Mesenchymal stem cell (in vitro differentiated cells and primary cell): ENCODE measurements around the gene TMEM38B.

Experiments
- DNase-seq: peaks from one replicate; pipeline ENCODE4 v3.0.0-alpha.2; 2013
- H2AFZ ChIP-seq: one replicate; pipeline ENCODE4 v1.6.1; 2013; ENCODE audit warnings: low read depth, mild to moderate bottlenecking, control low read depth, inconsistent platforms, low read length, moderate library complexity
- H2AK5ac ChIP-seq: 2 replicates; pipeline ENCODE4 v1.6.1; 2013; ENCODE audit warnings: low read length, moderate library complexity, mild to moderate bottlenecking, inconsistent platforms; ENCODE audit not compliant: severe bottlenecking
- H2BK120ac ChIP-seq: one replicate; pipeline ENCODE4 v1.6.1; 2013; ENCODE audit warnings: low read depth, mild to moderate bottlenecking, inconsistent platforms, low read length, moderate library complexity
- H2BK12ac ChIP-seq, 2 experiments: one replicate each; pipeline ENCODE4 v1.6.1; 2013; ENCODE audit warnings: inconsistent platforms in 2 of 2, low read length in 2 of 2, mild to moderate bottlenecking in 2 of 2, moderate library complexity in 2 of 2, control low read depth in 1 of 2
- H2BK15ac ChIP-seq: one replicate; pipeline ENCODE4 v1.6.1; 2013; ENCODE audit warnings: mild to moderate bottlenecking, low read depth, inconsistent platforms; ENCODE audit not compliant: poor library complexity, severe bottlenecking
- H2BK5ac ChIP-seq: 2 replicates; pipeline ENCODE4 v1.6.1; 2013; ENCODE audit warnings: low read depth, mild to moderate bottlenecking, low read length, control low read depth, inconsistent platforms; ENCODE audit not compliant: poor library complexity, severe bottlenecking
- H3K14ac ChIP-seq, 2 experiments: one replicate each; pipeline ENCODE4 v1.6.1; 2013; ENCODE audit warnings: inconsistent platforms in 2 of 2, low read length in 2 of 2, control low read depth in 1 of 2, mild to moderate bottlenecking in 1 of 2, moderate library complexity in 1 of 2
- H3K18ac ChIP-seq, 2 experiments: one replicate each; pipeline ENCODE4 v1.6.1; 2013; ENCODE audit warnings: inconsistent platforms in 2 of 2, low read length in 2 of 2, control low read depth in 1 of 2, low read depth in 1 of 2, mild to moderate bottlenecking in 1 of 2
- H3K23ac ChIP-seq, 2 experiments: one replicate each; pipeline ENCODE4 v1.6.1; 2013; ENCODE audit warnings: inconsistent platforms in 2 of 2, low read length in 2 of 2, mild to moderate bottlenecking in 2 of 2, moderate library complexity in 2 of 2, control low read depth in 1 of 2
- H3K27ac ChIP-seq: 2 replicates; pipeline ENCODE4 v1.5.1; 2013; ENCODE audit warnings: mild to moderate bottlenecking, moderate library complexity, low read length, control low read depth, inconsistent platforms; ENCODE audit not compliant: poor library complexity, severe bottlenecking
- H3K27me3 ChIP-seq, 2 experiments: 2 replicates each; pipeline versions ENCODE4 v1.6.1 to v1.7.0; 2013; ENCODE audit warnings: low read length in 2 of 2, mild to moderate bottlenecking in 2 of 2, moderate library complexity in 2 of 2, control low read depth in 1 of 2, inconsistent platforms in 1 of 2; ENCODE audit not compliant: control insufficient read depth in 1 of 2, insufficient read depth in 1 of 2
- H3K36me3 ChIP-seq, 2 experiments: 2 replicates each; pipeline versions ENCODE4 v1.6.1 to v1.7.0; 2013; ENCODE audit warnings: low read length in 2 of 2, control low read depth in 1 of 2, inconsistent platforms in 1 of 2, low read depth in 1 of 2, mild to moderate bottlenecking in 1 of 2; ENCODE audit not compliant: insufficient read depth in 2 of 2, control insufficient read depth in 1 of 2
- H3K4ac ChIP-seq, 2 experiments: one replicate each; pipeline ENCODE4 v1.6.1; 2013; ENCODE audit warnings: inconsistent platforms in 2 of 2, low read length in 2 of 2, mild to moderate bottlenecking in 2 of 2, moderate library complexity in 2 of 2, control low read depth in 1 of 2, low read depth in 1 of 2
- H3K4me1 ChIP-seq: 2 replicates; pipeline ENCODE4 v1.6.1; 2013; ENCODE audit warnings: low read depth, low read length, control low read depth; ENCODE audit not compliant: control insufficient read depth, insufficient read depth
- H3K4me2 ChIP-seq: 2 replicates; pipeline ENCODE4 v1.6.1; 2013; ENCODE audit warnings: low read length, mild to moderate bottlenecking, inconsistent platforms; ENCODE audit not compliant: poor library complexity, severe bottlenecking
- H3K4me3 ChIP-seq, 2 experiments: 2 replicates each; pipeline versions ENCODE4 v1.5.1 to v1.7.0; 2013; ENCODE audit warnings: low read length in 2 of 2, mild to moderate bottlenecking in 2 of 2, control low read depth in 1 of 2, low read depth in 1 of 2; ENCODE audit not compliant: insufficient read depth in 1 of 2
- H3K79me1 ChIP-seq: replicated peaks from 2 replicates; pipeline ENCODE4 v1.6.1; 2013; ENCODE audit warnings: mild to moderate bottlenecking, control low read depth, low read length, inconsistent platforms; ENCODE audit not compliant: poor library complexity, severe bottlenecking
- H3K9ac ChIP-seq: 2 replicates; pipeline ENCODE4 v1.7.0; 2013; ENCODE audit warnings: mild to moderate bottlenecking, low read length, moderate library complexity
- H3K9me3 ChIP-seq: 2 replicates; pipeline ENCODE4 v1.7.0; 2013; ENCODE audit warnings: mild to moderate bottlenecking, low read length; ENCODE audit not compliant: control insufficient read depth
- H4K8ac ChIP-seq: one replicate; pipeline ENCODE4 v1.6.1; 2013; ENCODE audit warnings: inconsistent platforms, mild to moderate bottlenecking, low read length, moderate library complexity
- H4K91ac ChIP-seq: one replicate; pipeline ENCODE4 v1.6.1; 2013; ENCODE audit warnings: mild to moderate bottlenecking, low read length, inconsistent platforms
- WGBS: methylation state at CpG from one replicate; pipeline ENCODE4 v1.1.7; 2013; ENCODE audit warnings: mixed read lengths; 5-methylcytosine and 5-hydroxymethylcytosine counted together

TMEM38B gene

DNA sequence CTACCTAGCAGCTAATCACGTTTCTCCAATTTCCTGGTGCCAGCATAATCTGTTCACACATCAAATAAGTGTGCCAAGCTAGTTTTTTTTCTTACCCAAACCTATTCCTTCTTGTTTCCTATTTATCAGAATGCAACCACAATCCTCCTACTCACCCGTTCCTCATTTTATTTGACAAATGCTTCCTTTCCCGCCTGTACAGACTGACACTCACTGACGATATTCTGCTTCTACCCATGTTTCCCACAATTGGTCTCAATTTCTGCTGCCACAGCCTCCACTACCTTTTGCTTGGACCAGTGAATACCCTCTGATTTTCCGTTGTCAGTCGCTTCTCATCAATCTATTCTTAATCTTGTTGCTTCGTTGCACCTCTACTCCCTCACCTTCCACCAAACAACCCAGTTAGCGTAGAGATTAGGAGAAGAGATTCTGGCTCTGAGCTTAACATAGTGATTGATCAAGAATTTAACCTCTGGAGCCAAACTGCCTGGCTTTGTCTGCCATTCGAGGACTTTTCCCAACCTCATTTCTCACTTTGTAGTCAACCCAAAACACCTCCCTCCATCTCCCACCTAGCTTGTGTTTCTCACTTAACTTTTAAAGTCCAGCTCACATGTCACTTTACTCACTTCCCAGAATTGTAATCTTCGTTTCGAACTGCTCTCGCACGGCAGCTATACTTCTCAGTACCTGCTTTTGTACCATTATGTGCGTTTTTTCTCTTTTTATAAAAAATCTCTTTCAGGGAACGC, 729 bp upstream of the TMEM38B start:
- Histone ChIP-seq H3K4me1 (peaks cover 2% of the 10 kb centered on the region), H4K8ac (no peak overlapping the region), H3K4me3 (peak overlapping the region in 1 of 2 experiments; percentile 88), H2BK15ac (no peak overlapping the region), H3K9me3 (no peaks in the 10 kb centered on the region), H3K36me3 (no peaks in the 10 kb centered on the region), H3K23ac (no peak overlapping the region), H2BK12ac (no peak overlapping the region), H3K79me1 (peaks cover 6% of the 10 kb centered on the region), H3K4me2 (peak overlapping the region; percentile 95), H3K27ac (no peak overlapping the region), H2AFZ (peak overlapping the region; percentile 77), H3K9ac (peak overlapping the region; percentile 91), H3K27me3 (peaks cover 15 to 20% of the 10 kb centered on the region in 2 experiments), H2BK5ac (no peak overlapping the region), H3K18ac (no peak overlapping the region), H4K91ac (no peak overlapping the region), H3K14ac (no peak overlapping the region), H2AK5ac (no peak overlapping the region), H3K4ac (no peak overlapping the region), H2BK120ac (no peak overlapping the region)
- no peak for DNase-seq
- WGBS: 15% methylated on average over 13 of the region's 15 CpGs

DNA sequence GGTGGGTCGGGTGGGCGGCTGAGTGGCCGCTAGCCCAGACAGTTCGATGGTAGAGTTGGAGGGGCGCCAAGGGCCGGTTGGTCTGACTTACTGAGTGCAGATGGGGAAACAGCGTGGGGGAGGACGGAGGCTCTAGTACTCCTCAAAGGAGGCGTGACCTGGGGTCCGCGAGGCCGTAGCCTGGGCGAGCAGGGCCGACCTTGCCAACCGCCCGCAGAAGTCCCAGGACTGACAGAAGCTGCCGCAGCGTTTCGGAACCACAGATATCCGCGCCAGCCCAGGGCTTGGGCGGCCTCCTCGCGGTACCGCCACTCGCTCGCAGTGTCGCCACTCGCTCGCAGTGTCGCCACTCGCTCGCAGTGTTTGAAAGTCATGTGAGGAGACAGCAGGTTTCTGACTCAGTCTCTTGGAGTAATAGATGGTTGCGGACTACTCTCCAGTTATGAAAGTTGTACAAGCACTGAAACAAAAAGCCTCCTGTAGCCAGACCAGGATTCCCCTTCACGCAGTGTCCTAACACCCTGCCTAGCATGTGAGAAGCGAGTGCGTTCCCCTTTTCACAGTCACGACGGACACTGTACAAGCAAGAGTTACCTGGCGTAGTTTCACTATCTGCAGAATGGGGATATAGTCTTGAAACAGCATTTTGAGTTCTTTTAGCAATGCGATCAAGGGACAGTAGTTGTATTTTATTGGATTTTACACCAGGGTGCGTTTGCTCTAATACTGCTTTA, 674 bp downstream of the TMEM38B start:
- H3K4ac ChIP-seq: peak overlapping the region in 1 of 2 experiments; percentile 34
- H3K79me1 ChIP-seq: peaks cover 6% of the 10 kb centered on the region
- peak overlapping the region; percentile 91 for H3K9ac ChIP-seq
- H4K91ac ChIP-seq: peak overlapping the region; percentile 68
- H2BK5ac ChIP-seq: no peak overlapping the region
- WGBS: 6% methylated on average over 40 of the region's 42 CpGs
- DNase-seq: peak; percentile 81
- peak overlapping the region in 1 of 2 experiments; percentile 60 for H3K23ac ChIP-seq
- H3K4me1 ChIP-seq: peaks cover 2% of the 10 kb centered on the region
- H4K8ac ChIP-seq: peak overlapping the region; percentile 64
- H3K27ac ChIP-seq: no peak overlapping the region
- peak overlapping the region; percentile 70 to 79 for H3K18ac ChIP-seq
- peak overlapping the region; percentile 6 for H2AFZ ChIP-seq
- peak overlapping the region; percentile 71 to 88 for H3K4me3 ChIP-seq
- H2BK120ac ChIP-seq: no peak overlapping the region
- H3K14ac ChIP-seq: no peak overlapping the region
- H3K4me2 ChIP-seq: peak overlapping the region; percentile 64
- H2AK5ac ChIP-seq: no peak overlapping the region
- H2BK15ac ChIP-seq: peak overlapping the region; percentile 83
- no peaks in the 10 kb centered on the region for H3K36me3 ChIP-seq
- H3K9me3 ChIP-seq: no peaks in the 10 kb centered on the region
- H2BK12ac ChIP-seq: peak overlapping the region in 1 of 2 experiments; percentile 51
- peaks cover 12 to 20% of the 10 kb centered on the region in 2 experiments for H3K27me3 ChIP-seq

GRCh38 chr9:105696219-105696793, 2.0 kb downstream of the TMEM38B start:
- H2BK15ac ChIP-seq: no peak overlapping the region
- WGBS: 92% methylated on average over 6 of the region's 12 CpGs
- H3K79me1 ChIP-seq: peaks cover 8% of the 10 kb centered on the region

GRCh38 chr9:105697871-105698270, 3.5 kb downstream of the TMEM38B start:
- Histone ChIP-seq H3K18ac (no peak overlapping the region), H3K23ac (no peak overlapping the region), H2BK15ac (no peak overlapping the region), H3K14ac (no peak overlapping the region), H3K4me2 (no peak overlapping the region), H3K4ac (no peak overlapping the region), H2AK5ac (no peak overlapping the region), H2BK120ac (no peak overlapping the region), H3K27me3 (peaks cover 8% of the 10 kb centered on the region in 2 experiments), H2AFZ (no peak overlapping the region), H3K9me3 (no peaks in the 10 kb centered on the region), H3K4me1 (peaks cover 2% of the 10 kb centered on the region), H2BK5ac (no peak overlapping the region), H3K4me3 (no peak overlapping the region), H2BK12ac (no peak overlapping the region), H4K91ac (no peak overlapping the region), H3K36me3 (no peaks in the 10 kb centered on the region), H3K79me1 (peaks cover 10% of the 10 kb centered on the region), H3K9ac (no peak overlapping the region), H4K8ac (no peak overlapping the region), H3K27ac (no peak overlapping the region)
- DNase-seq: peak; percentile 40
- WGBS: 49% methylated on average over 4 of the region's 4 CpGs

More at GRCh38 chr9:105696219-105696793, 2.0 kb downstream of the TMEM38B start:
- Histone ChIP-seq H3K9ac (peak overlapping the region; percentile 91), H3K18ac (no peak overlapping the region), H3K27ac (no peak overlapping the region), H2AK5ac (no peak overlapping the region), H2BK5ac (no peak overlapping the region), H2AFZ (no peak overlapping the region), H3K23ac (no peak overlapping the region), H3K4me3 (no peak overlapping the region), H4K91ac (no peak overlapping the region), H3K4me2 (no peak overlapping the region), H2BK120ac (no peak overlapping the region), H3K27me3 (peaks cover 10 to 20% of the 10 kb centered on the region in 2 experiments), H3K4ac (no peak overlapping the region), H3K9me3 (no peaks in the 10 kb centered on the region), H3K14ac (no peak overlapping the region), H3K4me1 (peaks cover 2% of the 10 kb centered on the region), H4K8ac (no peak overlapping the region), H3K36me3 (no peaks in the 10 kb centered on the region), H2BK12ac (no peak overlapping the region)
- DNase-seq: no peak
